GM21367 (cell line): ENCODE measurements around the gene TLCD3A.
"Not testable (repeated sequence)": the region's sequence is repeated elsewhere in the genome, so short reads cannot be mapped to it uniquely, and the experiment has no call there.

Source experiments
- ATAC-seq: cut with Tn5 transposase; IDR thresholded peaks from one replicate; pipeline ENCODE4 v1.9.1; 2021; ENCODE audit not compliant: unreplicated experiment

TLCD3A gene

GRCh38 chr17:784143-784542, 51.7 kb downstream of the TLCD3A start:
- ATAC-seq, result no peak

- ATAC-seq, result not testable (repeated sequence)
These were observed 53.5 kb downstream of the TLCD3A start for GRCh38 chr17:785901-786300.

- ATAC-seq, result no peak
These were observed 55.3 kb downstream of the TLCD3A start for GRCh38 chr17:787641-788221.

- no peak for ATAC-seq
These were observed 56.2 kb downstream of the TLCD3A start for GRCh38 chr17:788551-788950.

GRCh38 chr17:789160-789840, 56.9 kb downstream of the TLCD3A start:
- no peak for ATAC-seq

GRCh38 chr17:789931-790873, 57.8 kb downstream of the TLCD3A start:
- not testable (repeated sequence) for ATAC-seq

- ATAC-seq, result not testable (repeated sequence)
These were observed 58.5 kb downstream of the TLCD3A start for GRCh38 chr17:790874-791247.

- no peak for ATAC-seq
These were observed 59.4 kb downstream of the TLCD3A start for GRCh38 chr17:791829-792228.

GRCh38 chr17:792277-792676, 59.9 kb downstream of the TLCD3A start:
- ATAC-seq, result no peak
